Measurements from ENCODE around the gene NLRP13.
"Not testable (repeated sequence)": the region's sequence is repeated elsewhere in the genome, so short reads cannot be mapped to it uniquely, and the experiment has no call there.

NLRP13 gene

GRCh38 chr19:55956431-55956830 lies 24.3 kb upstream of the NLRP13 start:
- ChIA-PET CTCF (no interaction called here), POLR2A (ENCODE audit: low non-redundant PET) (no interaction called here)
- TF ChIP-seq CTCF (conservative IDR thresholded peaks at IDR 0.05; ENCODE audit: low read depth): no peak
- no peak overlapping the region for H3K27ac ChIP-seq
- DNase-seq (ENCODE audit: low spot score): no peak

DNA sequence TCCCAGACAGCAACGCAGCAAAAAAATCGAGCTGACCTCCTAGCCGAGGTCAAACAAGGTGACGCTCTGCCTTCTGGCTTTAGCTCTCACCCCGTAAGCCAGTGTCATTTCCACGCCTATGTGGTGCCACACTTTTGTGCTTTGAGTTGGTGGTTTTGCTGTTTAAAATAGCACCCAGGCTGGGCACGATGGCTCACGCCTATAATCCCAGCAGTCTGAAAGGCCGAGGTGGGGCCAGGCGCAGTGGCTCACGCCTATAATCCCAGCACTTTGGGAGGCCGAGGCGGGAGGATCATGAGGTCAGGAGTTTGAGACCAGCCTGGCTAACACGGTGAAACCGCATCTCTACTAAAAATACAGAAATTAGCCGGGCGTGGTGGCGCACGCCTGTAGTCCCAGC lies 18.4 kb upstream of the NLRP13 start:
- CTCF ChIA-PET; H3K27ac ChIP-seq; DNase-seq (ENCODE audit: low spot score); POLR2A ChIA-PET (ENCODE audit: low non-redundant PET): not testable (repeated sequence)

DNA sequence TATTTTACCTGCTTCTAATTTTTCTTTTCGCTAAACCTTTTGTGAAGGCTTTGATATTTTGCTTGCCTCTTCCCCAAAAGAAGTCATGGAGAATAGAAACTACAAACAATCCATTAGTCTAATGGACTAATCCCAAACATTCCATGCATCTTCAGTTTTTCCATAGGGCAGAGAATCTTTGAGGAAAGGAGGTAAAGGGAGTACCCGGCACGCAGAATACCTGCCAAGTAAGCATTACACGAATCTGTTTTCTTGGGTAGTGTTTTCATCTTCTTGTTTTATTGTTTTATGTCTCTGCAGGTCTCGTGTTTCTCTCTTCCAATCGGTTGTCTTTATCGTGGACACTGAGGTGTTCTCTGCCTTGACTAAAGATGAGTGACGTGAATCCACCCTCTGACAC lies 15.4 kb upstream of the NLRP13 start, which contains the start of gene NLRP8:
Gene NLRP8, plus strand, starts transcription at position 301 of the 400 bp plus-strand sequence.
- POLR2A ChIA-PET (ENCODE audit: low non-redundant PET): no interaction called here
- H3K27ac ChIP-seq: no peak within 1 kb of the TSS
- no peak for DNase-seq (ENCODE audit: low spot score)
- CTCF ChIA-PET: interaction anchor here (0.6 kb wide), 1 partner anchor 13 kb away, joined by 3 read pairs; no protein-coding TSS in a partner anchor
- TF ChIP-seq CTCF (conservative IDR thresholded peaks at IDR 0.05; ENCODE audit: low read depth): no peak

DNA sequence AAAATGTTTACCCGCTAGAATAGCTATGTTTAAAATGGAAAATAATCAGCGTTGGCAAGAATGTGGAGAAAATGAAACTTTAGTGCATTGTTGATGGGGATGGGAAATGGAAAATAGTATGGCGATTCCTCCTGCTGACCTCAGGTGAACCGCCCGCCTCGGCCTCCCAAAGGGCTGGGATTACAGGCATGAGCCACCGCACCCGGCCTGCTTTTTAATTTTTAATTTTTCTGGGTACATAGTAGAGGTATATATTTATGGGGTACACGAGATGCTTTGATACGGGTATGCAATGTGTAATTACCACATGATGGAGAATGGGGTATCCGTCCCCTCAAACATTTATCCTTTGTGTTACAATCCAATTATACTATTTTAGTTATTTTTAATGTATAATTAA lies 8.2 kb upstream of the NLRP13 start:
- H3K27ac ChIP-seq: no peak overlapping the region
- DNase-seq (ENCODE audit: low spot score): no peak
- no peak for TF ChIP-seq CTCF (conservative IDR thresholded peaks at IDR 0.05; ENCODE audit: low read depth)
- CTCF ChIA-PET: interaction anchor here (0.6 kb wide), 1 partner anchor 84 kb away, joined by 3 read pairs; no protein-coding TSS in a partner anchor
- POLR2A ChIA-PET (ENCODE audit: low non-redundant PET): no interaction called here

GRCh38 chr19:55939206-55939605 lies 7.1 kb upstream of the NLRP13 start:
- DNase-seq (ENCODE audit: low spot score): no peak
- ChIA-PET POLR2A (ENCODE audit: low non-redundant PET) (no interaction called here), CTCF (no interaction called here)
- no peak for TF ChIP-seq CTCF (conservative IDR thresholded peaks at IDR 0.05; ENCODE audit: low read depth)
- H3K27ac ChIP-seq: no peak overlapping the region

- no peak for TF ChIP-seq CTCF (conservative IDR thresholded peaks at IDR 0.05; ENCODE audit: low read depth)
- H3K27ac ChIP-seq: no peak overlapping the region
- ChIA-PET POLR2A (ENCODE audit: low non-redundant PET) (no interaction called here), CTCF (no interaction called here)
- no peak for DNase-seq (ENCODE audit: low spot score)
These were observed 3.1 kb upstream of the NLRP13 start for GRCh38 chr19:55935206-55935605.

- no peak for TF ChIP-seq CTCF (conservative IDR thresholded peaks at IDR 0.05; ENCODE audit: low read depth)
- ChIA-PET POLR2A (ENCODE audit: low non-redundant PET) (no interaction called here), CTCF (no interaction called here)
- DNase-seq (ENCODE audit: low spot score): no peak
- H3K27ac ChIP-seq: no peak overlapping the region
These were observed 1.1 kb downstream of the NLRP13 start for GRCh38 chr19:55930996-55931515.

DNA sequence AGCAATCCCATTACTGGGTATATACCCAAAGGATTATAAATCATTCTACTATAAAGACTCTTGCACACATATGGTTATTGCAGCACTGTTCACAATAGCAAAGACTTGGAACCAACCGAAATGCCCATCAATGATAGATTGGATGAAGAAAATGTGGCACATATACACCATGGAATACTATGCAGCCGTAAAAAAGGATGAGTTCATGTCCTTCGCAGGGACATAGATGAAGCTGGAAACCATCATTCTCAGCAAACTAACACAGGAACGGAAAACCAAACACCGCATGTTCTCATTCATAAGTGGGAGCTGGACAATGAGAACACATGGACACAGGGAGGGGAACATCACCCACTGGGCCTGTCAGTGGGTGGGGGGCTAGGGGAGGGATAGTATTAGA lies 2.9 kb downstream of the NLRP13 start:
- DNase-seq (ENCODE audit: low spot score); H3K27ac ChIP-seq; CTCF ChIA-PET; POLR2A ChIA-PET (ENCODE audit: low non-redundant PET): not testable (repeated sequence)
